ENCODE results near the gene FBXW7. TPM values are rescaled to one million over a fixed set of nuclear protein-coding genes. Genes with fewer than 3 reads are reported as not detected.

Gene FBXW7
- total RNA-seq, 1 donor from 2014 or later = 58.7 TPM

- intact Hi-C loops (cut with micrococcal nuclease) = no loop called here
Observed at GRCh38 chr4:152434011-152434410, 101.9 kb downstream of the FBXW7 start.

- intact Hi-C loops (cut with micrococcal nuclease) = no loop called here
Observed at GRCh38 chr4:152431784-152432183, 104.1 kb downstream of the FBXW7 start.

- intact Hi-C loops (cut with micrococcal nuclease) = no loop called here
Observed at GRCh38 chr4:152431291-152431690, 104.6 kb downstream of the FBXW7 start.

GRCh38 chr4:152430507-152430906 is 105.4 kb downstream of the FBXW7 start:
- intact Hi-C loops (cut with micrococcal nuclease) = no loop called here

- intact Hi-C loops (cut with micrococcal nuclease) = no loop called here
Observed at GRCh38 chr4:152427981-152428380, 107.9 kb downstream of the FBXW7 start.

GRCh38 chr4:152424977-152425376 is 110.9 kb downstream of the FBXW7 start:
- intact Hi-C loops (cut with micrococcal nuclease) = no loop called here

GRCh38 chr4:152424396-152424795 is 111.5 kb downstream of the FBXW7 start:
- intact Hi-C loops (cut with micrococcal nuclease) = no loop called here

GRCh38 chr4:152422817-152423320 is 113.0 kb downstream of the FBXW7 start:
- intact Hi-C loops (cut with micrococcal nuclease) = no loop called here

- intact Hi-C loops (cut with micrococcal nuclease) = no loop called here
Observed at GRCh38 chr4:152421576-152421975, 114.3 kb downstream of the FBXW7 start.

- intact Hi-C loops (cut with micrococcal nuclease) = no loop called here
Observed at GRCh38 chr4:152419809-152420208, 116.1 kb downstream of the FBXW7 start.

GRCh38 chr4:152417673-152418072 is 118.2 kb downstream of the FBXW7 start:
- intact Hi-C loops (cut with micrococcal nuclease) = no loop called here

- intact Hi-C loops (cut with micrococcal nuclease) = no loop called here
Observed at GRCh38 chr4:152415980-152416379, 119.9 kb downstream of the FBXW7 start.

- intact Hi-C loops (cut with micrococcal nuclease) = loop anchor here (1.0 to 5.0 kb wide), 6 partner anchors 79 to 720 kb away; no protein-coding TSS in a partner anchor
Observed at GRCh38 chr4:152408514-152409327, 127.2 kb downstream of the FBXW7 start.

GRCh38 chr4:152401424-152401823 is 134.5 kb downstream of the FBXW7 start:
- intact Hi-C loops (cut with micrococcal nuclease) = no loop called here

GRCh38 chr4:152399246-152399645 is 136.6 kb downstream of the FBXW7 start:
- intact Hi-C loops (cut with micrococcal nuclease) = loop anchor here (2.0 to 5.0 kb wide), 2 partner anchors 337 to 1282 kb away; no protein-coding TSS in a partner anchor

- intact Hi-C loops (cut with micrococcal nuclease) = loop anchor here (1.0 to 5.0 kb wide), 5 partner anchors 336 to 1281 kb away; partner anchors contain the start of gene GATB
Observed at GRCh38 chr4:152398060-152398459, 137.8 kb downstream of the FBXW7 start.

GRCh38 chr4:152394791-152395190 is 141.1 kb downstream of the FBXW7 start:
- intact Hi-C loops (cut with micrococcal nuclease) = loop anchor here (5.0 kb wide), 1 partner anchor 332 kb away; no protein-coding TSS in a partner anchor

- intact Hi-C loops (cut with micrococcal nuclease) = no loop called here
Observed at GRCh38 chr4:152392079-152392478, 143.8 kb downstream of the FBXW7 start.

- intact Hi-C loops (cut with micrococcal nuclease) = no loop called here
Observed at GRCh38 chr4:152390216-152390615, 145.7 kb downstream of the FBXW7 start.

- intact Hi-C loops (cut with micrococcal nuclease) = no loop called here
Observed at GRCh38 chr4:152389359-152389758, 146.5 kb downstream of the FBXW7 start.

GRCh38 chr4:152385551-152385950 is 150.3 kb downstream of the FBXW7 start:
- intact Hi-C loops (cut with micrococcal nuclease) = loop anchor here (1.0 kb wide), 1 partner anchor 1023 kb away; no protein-coding TSS in a partner anchor

GRCh38 chr4:152382057-152382785 is 153.7 kb downstream of the FBXW7 start:
- intact Hi-C loops (cut with micrococcal nuclease) = no loop called here
